H9 (cell line): Measurements from ENCODE around the gene LRP10. TPM values are rescaled to one million over a fixed set of nuclear protein-coding genes. Genes with fewer than 3 reads are reported as not detected.

ENCODE experiments used
- DNase-seq: peaks from one replicate; pipeline ENCODE4 v3.0.0-alpha.2; 2017
- H2AFZ ChIP-seq: one replicate; pipeline ENCODE4 v1.6.1; 2013; ENCODE audit warnings: mild to moderate bottlenecking, low read length, control low read depth, moderate library complexity
- H2AK5ac ChIP-seq: 2 replicates; pipeline ENCODE4 v1.6.1; 2013; ENCODE audit warnings: low read length, control low read depth, mixed read lengths; ENCODE audit not compliant: insufficient read length
- H2BK120ac ChIP-seq: one replicate; pipeline ENCODE4 v1.6.1; 2013; ENCODE audit warnings: low read depth, mild to moderate bottlenecking, low read length, control low read depth, inconsistent platforms; ENCODE audit not compliant: poor library complexity, severe bottlenecking
- H2BK12ac ChIP-seq: 2 replicates; pipeline ENCODE4 v1.6.1; 2013; ENCODE audit warnings: low read length, control low read depth, mixed read lengths, low read depth; ENCODE audit not compliant: insufficient read length
- H2BK15ac ChIP-seq: 2 replicates; pipeline ENCODE4 v1.6.1; 2013; ENCODE audit warnings: low read depth, low read length, control low read depth
- H2BK20ac ChIP-seq: one replicate; pipeline ENCODE4 v1.6.1; 2013; ENCODE audit warnings: low read depth, mild to moderate bottlenecking, low read length, control low read depth, inconsistent platforms; ENCODE audit not compliant: poor library complexity, severe bottlenecking
- H2BK5ac ChIP-seq: 2 replicates; pipeline ENCODE4 v1.6.1; 2013; ENCODE audit warnings: low read length, control low read depth, mixed read lengths; ENCODE audit not compliant: insufficient read length
- H3K14ac ChIP-seq: 2 replicates; pipeline ENCODE4 v1.6.1; 2013; ENCODE audit warnings: low read length, control low read depth; ENCODE audit not compliant: insufficient read depth
- H3K18ac ChIP-seq: 2 replicates; pipeline ENCODE4 v1.6.1; 2013; ENCODE audit warnings: low read depth, mild to moderate bottlenecking, mixed read lengths, low read length, control low read depth; ENCODE audit not compliant: insufficient read length
- H3K23ac ChIP-seq: 2 replicates; pipeline ENCODE4 v1.6.1; 2013; ENCODE audit warnings: low read length, control low read depth, mixed read lengths, low read depth; ENCODE audit not compliant: insufficient read length
- H3K23me2 ChIP-seq: 2 replicates; pipeline ENCODE4 v1.6.1; 2013; ENCODE audit warnings: low read depth, mild to moderate bottlenecking, mixed read lengths, low read length, control low read depth; ENCODE audit not compliant: insufficient read length, poor library complexity, severe bottlenecking
- H3K27ac ChIP-seq: 2 replicates; pipeline ENCODE4 v1.5.1; 2013; ENCODE audit warnings: low read length, control low read depth, mixed read lengths, low read depth; ENCODE audit not compliant: insufficient read length
- H3K27me3 ChIP-seq: 2 replicates; pipeline ENCODE4 v1.6.1; 2013; ENCODE audit warnings: low read length, control low read depth, inconsistent platforms; ENCODE audit not compliant: insufficient read depth
- H3K4ac ChIP-seq: 2 replicates; pipeline ENCODE4 v1.6.1; 2013; ENCODE audit warnings: low read depth, mild to moderate bottlenecking, control low read depth, inconsistent platforms, low read length, moderate library complexity
- H3K4me1 ChIP-seq: 2 replicates; pipeline ENCODE4 v1.6.1; 2013; ENCODE audit warnings: low read length, control low read depth, inconsistent platforms; ENCODE audit not compliant: insufficient read depth
- H3K4me2 ChIP-seq: 2 replicates; pipeline ENCODE4 v1.6.1; 2013; ENCODE audit warnings: low read length, control low read depth, mixed read lengths; ENCODE audit not compliant: insufficient read length, insufficient read depth
- H3K56ac ChIP-seq: 2 replicates; pipeline ENCODE4 v1.6.1; 2013; ENCODE audit warnings: low read depth, mild to moderate bottlenecking, mixed read lengths, low read length, control low read depth; ENCODE audit not compliant: insufficient read length
- H3K79me1 ChIP-seq: 2 replicates; pipeline ENCODE4 v1.6.1; 2013; ENCODE audit warnings: low read depth, mild to moderate bottlenecking, moderate library complexity, low read length, control low read depth, inconsistent platforms; ENCODE audit not compliant: insufficient read depth, poor library complexity, severe bottlenecking
- H3K79me2 ChIP-seq: 2 replicates; pipeline ENCODE4 v1.6.1; 2013; ENCODE audit warnings: low read length, control low read depth, inconsistent platforms; ENCODE audit not compliant: insufficient read depth
- H3K9ac ChIP-seq: 2 replicates; pipeline ENCODE4 v1.6.1; 2013; ENCODE audit warnings: low read length, control low read depth, mixed read lengths; ENCODE audit not compliant: insufficient read length; ENCODE audit errors: extremely low read depth
- H3K9me3 ChIP-seq: one replicate; pipeline ENCODE4 v1.6.1; 2013; ENCODE audit warnings: low read depth, low read length, inconsistent platforms; ENCODE audit not compliant: control insufficient read depth
- H3T11ph ChIP-seq: one replicate; pipeline ENCODE4 v1.6.1; 2013; ENCODE audit warnings: mild to moderate bottlenecking, low read length, control low read depth, inconsistent platforms
- H4K20me1 ChIP-seq: one replicate; pipeline ENCODE4 v1.6.1; 2013; ENCODE audit not compliant: control insufficient read depth, insufficient read length, insufficient read depth
- H4K5ac ChIP-seq: 2 replicates; pipeline ENCODE4 v1.6.1; 2013; ENCODE audit warnings: low read depth, mild to moderate bottlenecking, mixed read lengths, low read length, control low read depth; ENCODE audit not compliant: insufficient read length
- H4K8ac ChIP-seq: replicated peaks from 2 replicates; pipeline ENCODE4 v1.6.1; 2013; ENCODE audit warnings: low read length, control low read depth, mixed read lengths, low read depth; ENCODE audit not compliant: insufficient read length
- H4K91ac ChIP-seq: 2 replicates; pipeline ENCODE4 v1.6.1; 2013; ENCODE audit warnings: low read depth, mild to moderate bottlenecking, moderate library complexity, mixed read lengths, low read length, control low read depth; ENCODE audit not compliant: insufficient read length
- H3K27ac Mint-ChIP-seq, 3 experiments: 2 replicates in 2 of 3; 3 replicates in 1 of 3; pipeline ENCODE4 v1.8.0; 2020 to 2021; ENCODE audit warnings: mixed read lengths in 3 of 3, mild to moderate bottlenecking in 1 of 3, moderate library complexity in 1 of 3
- H3K27me3 Mint-ChIP-seq: 2 replicates; pipeline ENCODE4 v1.8.0; 2021; ENCODE audit warnings: low read depth, mild to moderate bottlenecking, moderate library complexity, mixed read lengths
- H3K36me3 Mint-ChIP-seq, 3 experiments: 2 replicates in 2 of 3; 3 replicates in 1 of 3; pipeline ENCODE4 v1.8.0; 2020 to 2021; ENCODE audit warnings: low read depth in 3 of 3, mixed read lengths in 3 of 3; ENCODE audit not compliant: insufficient read depth in 1 of 3
- H3K4me1 Mint-ChIP-seq, 2 experiments: 2 replicates each; pipeline ENCODE4 v1.8.0; 2020; ENCODE audit warnings: mixed read lengths in 2 of 2
- H3K4me3 Mint-ChIP-seq, 2 experiments: 2 replicates in 1 of 2; 3 replicates in 1 of 2; pipeline ENCODE4 v1.8.0; 2020 to 2021; ENCODE audit warnings: mild to moderate bottlenecking in 2 of 2, mixed read lengths in 2 of 2, moderate library complexity in 1 of 2
- H3K9me3 Mint-ChIP-seq, 2 experiments: 2 replicates in 1 of 2; 3 replicates in 1 of 2; pipeline ENCODE4 v1.8.0; 2020; ENCODE audit warnings: mild to moderate bottlenecking in 2 of 2, mixed read lengths in 2 of 2, moderate library complexity in 1 of 2
- CTCF ChIP-seq: fragments of 200-600 bp; sonication (generic); conservative IDR thresholded peaks from 3 replicates; pipeline ENCODE4 v1.8.0; 2021; ENCODE audit warnings: antibody characterized with exemption, mild to moderate bottlenecking
- WGBS: extraction: QIAGEN DNeasy Blood & Tissue Kit; methylation state at CpG from one replicate; pipeline ENCODE4 v1.1.7; 2013; ENCODE audit warnings: missing lambda C conversion rate, low lambda C conversion rate, mixed read lengths; ENCODE audit not compliant: insufficient read length; ENCODE audit errors: extremely low coverage; 5-methylcytosine and 5-hydroxymethylcytosine counted together
- total RNA-seq: library from RNA; stranded (reverse); gene quantifications from 2 replicates; pipeline ENCODE4 v1.2.1, GENCODE V29; 2021

Gene LRP10
- total RNA-seq, 1 experiment from 2014 or later, result 13.3 TPM

DNA sequence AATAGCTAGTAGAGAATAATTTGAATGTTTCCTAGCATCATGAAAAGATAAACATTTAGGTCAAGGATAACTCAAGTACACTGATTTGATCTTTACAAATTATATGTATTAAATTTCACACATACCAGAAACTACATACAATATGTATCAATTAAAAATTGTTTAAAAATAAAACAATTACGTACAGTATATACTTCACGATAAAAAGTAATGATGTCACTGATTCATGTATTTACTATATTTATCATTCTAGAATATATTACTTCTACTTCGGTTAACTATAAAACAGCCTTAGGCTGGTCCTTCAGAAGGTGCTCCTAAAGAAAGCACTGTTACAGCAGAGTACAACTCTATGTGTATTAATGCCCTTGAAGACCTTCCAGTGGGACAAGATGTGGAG lies 35.9 kb downstream of the LRP10 start:
- Histone ChIP-seq H2BK120ac (no peak overlapping the region), H3K79me2 (no peaks in the 10 kb centered on the region), H3K14ac (no peak overlapping the region), H3K9me3 (no peaks in the 10 kb centered on the region), H2AK5ac (no peak overlapping the region), H3K4ac (no peak overlapping the region), H3K18ac (no peak overlapping the region), H3K23ac (no peak overlapping the region), H3K79me1 (no peaks in the 10 kb centered on the region), H3K27ac (no peak overlapping the region), H2BK12ac (no peak overlapping the region), H3K27me3 (no peaks in the 10 kb centered on the region), H4K5ac (no peak overlapping the region), H3K4me1 (no peaks in the 10 kb centered on the region), H3K56ac (no peak overlapping the region), H2BK20ac (no peak overlapping the region), H2AFZ (no peak overlapping the region), H4K20me1 (no peaks in the 10 kb centered on the region), H4K91ac (no peak overlapping the region), H2BK15ac (no peak overlapping the region), H3K4me2 (no peak overlapping the region), H3K9ac (no peak overlapping the region), H3K23me2 (no peaks in the 10 kb centered on the region), H4K8ac (no peak overlapping the region), H3T11ph (no peak overlapping the region), H2BK5ac (no peak overlapping the region)
- DNase-seq, result no peak
- Mint-ChIP-seq H3K4me1 (no peaks in the 10 kb centered on the region), H3K36me3 (peaks cover 33 to 75% (median 66%) of the 10 kb centered on the region in 3 experiments), H3K27ac (no peak overlapping the region), H3K4me3 (no peak overlapping the region), H3K27me3 (no peaks in the 10 kb centered on the region; the same call in 1 of the 2 replicates), H3K9me3 (no peaks in the 10 kb centered on the region)
- no CpG with 5 or more reads among the region's 3 CpGs for WGBS
- TF ChIP-seq CTCF, result no peak
